ENCODE data around the gene NTN3.

DNA sequence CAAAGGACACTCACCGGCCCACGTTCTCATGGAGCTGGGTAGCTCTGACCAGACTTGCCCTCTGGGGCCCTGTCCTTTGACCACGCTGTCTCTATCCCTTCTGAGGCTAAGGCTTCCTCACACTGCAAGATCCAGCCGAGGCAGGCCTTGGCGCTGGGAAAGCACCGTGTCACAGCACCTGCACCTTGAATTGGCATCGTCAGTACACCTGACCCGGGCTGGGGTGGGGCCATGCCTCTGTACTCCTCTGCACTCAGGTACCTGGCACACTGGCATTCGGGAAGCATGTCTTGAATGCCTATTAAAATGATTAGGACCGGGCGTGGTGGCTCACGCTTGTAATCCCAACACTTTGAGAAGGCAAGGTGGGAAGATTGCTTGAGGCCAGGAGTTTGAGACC is 9.9 kb downstream of the NTN3 start:
- TF ChIP-seq, protein P1, sequence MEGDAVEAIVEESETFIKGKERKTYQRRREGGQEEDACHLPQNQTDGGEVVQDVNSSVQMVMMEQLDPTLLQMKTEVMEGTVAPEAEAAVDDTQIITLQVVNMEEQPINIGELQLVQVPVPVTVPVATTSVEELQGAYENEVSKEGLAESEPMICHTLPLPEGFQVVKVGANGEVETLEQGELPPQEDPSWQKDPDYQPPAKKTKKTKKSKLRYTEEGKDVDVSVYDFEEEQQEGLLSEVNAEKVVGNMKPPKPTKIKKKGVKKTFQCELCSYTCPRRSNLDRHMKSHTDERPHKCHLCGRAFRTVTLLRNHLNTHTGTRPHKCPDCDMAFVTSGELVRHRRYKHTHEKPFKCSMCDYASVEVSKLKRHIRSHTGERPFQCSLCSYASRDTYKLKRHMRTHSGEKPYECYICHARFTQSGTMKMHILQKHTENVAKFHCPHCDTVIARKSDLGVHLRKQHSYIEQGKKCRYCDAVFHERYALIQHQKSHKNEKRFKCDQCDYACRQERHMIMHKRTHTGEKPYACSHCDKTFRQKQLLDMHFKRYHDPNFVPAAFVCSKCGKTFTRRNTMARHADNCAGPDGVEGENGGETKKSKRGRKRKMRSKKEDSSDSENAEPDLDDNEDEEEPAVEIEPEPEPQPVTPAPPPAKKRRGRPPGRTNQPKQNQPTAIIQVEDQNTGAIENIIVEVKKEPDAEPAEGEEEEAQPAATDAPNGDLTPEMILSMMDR (IDR thresholded peaks at IDR 0.05; ENCODE audit: low read length): no peak
- TF ChIP-seq EZH2 (optimal IDR thresholded peaks at IDR 0.05; ENCODE audit: low read depth, low read length) (no peak), EZH2phosphoT487 (IDR thresholded peaks at IDR 0.05; ENCODE audit: low read length) (no peak)

All from MM.1S (cell line).